ENCODE data around the gene DERA. TPM values are rescaled to one million over a fixed set of nuclear protein-coding genes. Genes with fewer than 3 reads are reported as not detected.
"Not testable (repeated sequence)": the region's sequence is repeated elsewhere in the genome, so short reads cannot be mapped to it uniquely, and the experiment has no call there.

Gene DERA
- total RNA-seq = 10 to 100 TPM in 1 of 3 donors, 1 to 10 TPM in 2; 6.8 to 10.4 (median 7.0) TPM

DNA sequence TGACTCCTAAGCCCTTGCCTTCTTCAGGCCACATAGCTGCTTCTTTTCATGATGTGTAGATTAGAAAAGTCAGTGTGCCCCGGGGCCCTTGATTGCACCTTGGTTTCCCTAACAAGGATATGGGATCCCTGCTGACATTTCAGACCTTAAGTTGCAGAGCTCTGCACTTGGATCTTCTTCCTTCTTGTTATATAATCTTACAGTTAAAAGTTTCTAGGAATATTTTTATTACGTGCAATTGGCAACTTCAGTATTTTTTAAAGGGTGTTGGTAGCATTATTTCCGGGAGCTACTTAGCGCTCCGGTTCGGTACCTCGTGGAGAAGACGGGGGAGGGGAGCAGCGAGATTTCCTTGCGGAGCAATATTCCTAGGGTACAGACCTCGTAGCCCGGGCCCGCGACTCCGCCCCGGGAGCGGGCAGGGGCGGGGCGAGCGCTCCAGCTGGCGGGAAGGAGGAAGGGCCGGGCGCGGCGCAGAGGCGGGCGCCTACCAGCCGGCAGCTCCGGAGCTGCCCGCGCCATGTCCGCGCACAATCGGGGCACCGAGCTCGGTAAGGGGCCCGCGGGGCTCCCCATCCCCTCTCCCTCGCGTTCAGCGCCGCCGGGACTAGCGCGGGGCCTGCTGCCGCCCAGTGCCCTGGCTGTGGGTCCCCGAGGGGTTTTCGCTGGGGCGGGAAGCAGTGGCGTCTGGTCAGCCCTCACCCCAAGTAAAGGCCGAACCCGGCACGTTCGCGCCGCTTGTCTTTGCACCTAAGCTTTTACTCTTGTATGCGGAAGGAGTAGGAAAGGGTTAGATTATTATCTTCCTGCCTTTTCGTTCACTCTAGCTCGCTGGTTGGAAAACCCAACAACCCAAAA is at the start of gene DERA:
TSS of gene DERA (plus strand) at position 469 of the 858 bp plus-strand sequence. CDS start at position 521, 52 bp downstream.
- Mint-ChIP-seq H3K4me1 (ENCODE audit: low read depth) (peaks cover 15% of the 10 kb centered on the region), H3K9me3 (no peaks in the 10 kb centered on the region), H3K27me3 (ENCODE audit: low read depth) (no peaks in the 10 kb centered on the region), H3K4me3 (peak within 1 kb of the TSS; percentile 83), H3K36me3 (ENCODE audit: insufficient read depth) (no peaks in the 10 kb centered on the region)
- ATAC-seq (peak; percentile 96 to 98), DNase-seq (peak; percentile 45)

DNA sequence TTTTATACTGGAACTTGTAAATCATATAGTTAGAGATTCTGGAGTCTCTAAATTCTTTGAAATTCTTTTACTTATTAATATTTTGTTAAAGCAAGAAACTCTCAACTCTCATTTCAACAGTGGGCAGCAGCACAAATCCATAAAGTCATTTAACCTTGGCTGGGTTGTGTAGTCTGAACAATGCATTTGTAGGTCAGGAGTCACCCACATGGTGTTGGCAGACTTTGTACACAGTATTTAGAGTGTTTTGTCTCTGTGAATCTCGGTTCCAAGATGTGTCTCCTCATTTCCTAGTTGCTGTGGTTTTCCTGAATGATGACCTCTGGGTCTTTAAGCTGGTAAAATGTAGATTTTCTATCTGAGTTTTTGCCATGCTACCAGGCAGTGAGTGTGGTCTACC is 49.7 kb upstream of the DERA start:
- Mint-ChIP-seq H3K27me3 (ENCODE audit: low read depth) (peaks cover 20% of the 10 kb centered on the region), H3K36me3 (ENCODE audit: insufficient read depth) (no peaks in the 10 kb centered on the region), H3K4me1 (ENCODE audit: low read depth) (peaks cover 6% of the 10 kb centered on the region), H3K4me3 (no peak overlapping the region), H3K9me3 (no peaks in the 10 kb centered on the region)
- no peak for DNase-seq
- no peak for ATAC-seq

DNA sequence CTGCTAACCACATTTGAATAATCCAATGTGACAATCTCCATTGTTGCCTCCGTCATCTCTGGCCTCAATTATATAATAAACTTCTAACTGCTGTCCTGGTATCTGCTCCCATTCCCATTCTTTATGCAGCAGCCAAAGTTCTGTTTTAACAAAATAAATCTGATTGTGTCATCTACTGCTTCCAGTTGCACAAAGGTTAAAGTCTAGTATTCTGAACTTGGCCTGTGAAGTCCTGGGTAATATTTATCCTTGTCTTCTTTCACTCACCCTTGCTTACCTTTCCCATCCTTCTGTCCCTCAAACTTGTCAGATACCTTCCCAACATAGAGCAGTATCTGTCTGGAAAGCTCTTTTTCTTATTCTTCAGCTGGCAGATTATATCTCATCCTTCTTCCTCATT is 48.3 kb upstream of the DERA start:
- ATAC-seq = no peak
- H3K9me3 Mint-ChIP-seq = peaks cover 3% of the 10 kb centered on the region
- no peaks in the 10 kb centered on the region for H3K36me3 Mint-ChIP-seq (ENCODE audit: insufficient read depth)
- no peak overlapping the region for H3K4me3 Mint-ChIP-seq
- no peak for DNase-seq
- H3K4me1 Mint-ChIP-seq (ENCODE audit: low read depth) = peaks cover 6% of the 10 kb centered on the region
- H3K27me3 Mint-ChIP-seq (ENCODE audit: low read depth) = peaks cover 24% of the 10 kb centered on the region

DNA sequence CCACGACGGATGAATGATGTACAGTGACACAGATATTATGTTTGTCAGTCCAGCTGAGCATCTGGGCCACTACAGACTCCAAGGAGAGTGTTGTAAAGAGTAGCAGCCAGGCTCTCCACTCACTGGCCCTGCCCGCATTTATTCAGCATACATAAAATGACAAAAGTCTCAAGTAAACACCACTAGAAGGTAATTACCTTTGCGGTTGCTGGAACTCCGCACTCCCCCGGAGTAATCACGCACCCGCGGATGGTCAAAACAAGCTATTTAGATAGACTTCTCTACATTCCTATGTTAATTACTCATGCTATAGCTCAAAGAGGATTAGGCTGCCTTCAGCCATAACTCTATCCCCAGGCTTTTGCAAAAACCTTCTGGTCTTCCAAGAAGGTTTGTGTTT is 47.8 kb upstream of the DERA start:
- Mint-ChIP-seq H3K27me3 (ENCODE audit: low read depth) (peaks cover 25% of the 10 kb centered on the region), H3K4me1 (ENCODE audit: low read depth) (peaks cover 6% of the 10 kb centered on the region), H3K36me3 (ENCODE audit: insufficient read depth) (no peaks in the 10 kb centered on the region), H3K4me3 (no peak overlapping the region), H3K9me3 (peaks cover 4% of the 10 kb centered on the region)
- ATAC-seq = no peak
- DNase-seq = no peak

DNA sequence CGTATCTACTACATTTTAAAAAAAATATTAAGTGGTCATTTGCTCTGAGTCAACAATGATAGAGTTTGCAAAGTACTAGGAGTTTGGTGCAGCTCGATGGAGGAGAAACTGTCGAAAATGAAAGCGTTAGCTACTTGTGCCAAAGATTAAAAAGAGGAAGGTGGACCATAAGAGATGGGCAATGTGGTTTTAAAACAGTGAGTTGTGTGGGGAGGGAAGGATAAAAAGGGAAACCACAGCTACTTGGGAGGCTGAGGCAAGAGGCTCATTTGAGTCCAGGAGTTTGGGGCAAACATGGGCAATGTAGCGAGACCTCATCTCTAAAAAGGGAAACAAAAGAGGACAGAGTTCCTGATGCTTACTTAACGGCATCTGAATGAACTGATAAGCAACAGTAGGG is 47.1 kb upstream of the DERA start:
- peak overlapping the region; percentile 7 for H3K4me3 Mint-ChIP-seq
- peaks cover 4% of the 10 kb centered on the region for H3K9me3 Mint-ChIP-seq
- ATAC-seq (no peak), DNase-seq (no peak)
- no peaks in the 10 kb centered on the region for H3K36me3 Mint-ChIP-seq (ENCODE audit: insufficient read depth)
- H3K4me1 Mint-ChIP-seq (ENCODE audit: low read depth) = peaks cover 6% of the 10 kb centered on the region
- peaks cover 22% of the 10 kb centered on the region for H3K27me3 Mint-ChIP-seq (ENCODE audit: low read depth)

DNA sequence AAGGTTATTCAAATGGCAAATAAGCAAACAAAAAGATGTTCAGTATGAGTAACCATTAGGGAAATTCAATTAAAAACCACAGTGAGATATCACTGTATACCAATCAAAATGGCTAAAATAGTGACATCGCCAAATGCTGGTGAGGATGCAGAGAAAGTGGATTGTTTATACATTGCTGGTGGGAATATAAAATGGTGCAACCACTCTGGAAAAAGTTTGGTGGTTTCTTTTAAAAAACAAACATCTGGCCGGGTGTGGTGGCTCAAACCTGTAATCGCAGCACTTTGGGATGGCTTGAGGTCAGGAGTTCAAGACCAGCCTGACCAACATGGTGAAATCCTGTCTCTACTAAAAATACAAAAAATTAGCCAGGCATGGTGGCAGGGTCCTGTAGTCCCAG is 42.9 kb upstream of the DERA start:
- ATAC-seq (no peak), DNase-seq (no peak)
- Mint-ChIP-seq H3K36me3 (ENCODE audit: insufficient read depth) (peaks cover 2% of the 10 kb centered on the region), H3K4me3 (no peak overlapping the region), H3K27me3 (ENCODE audit: low read depth) (peaks cover 11% of the 10 kb centered on the region), H3K4me1 (ENCODE audit: low read depth) (peaks cover 6% of the 10 kb centered on the region), H3K9me3 (peaks cover 13% of the 10 kb centered on the region)

DNA sequence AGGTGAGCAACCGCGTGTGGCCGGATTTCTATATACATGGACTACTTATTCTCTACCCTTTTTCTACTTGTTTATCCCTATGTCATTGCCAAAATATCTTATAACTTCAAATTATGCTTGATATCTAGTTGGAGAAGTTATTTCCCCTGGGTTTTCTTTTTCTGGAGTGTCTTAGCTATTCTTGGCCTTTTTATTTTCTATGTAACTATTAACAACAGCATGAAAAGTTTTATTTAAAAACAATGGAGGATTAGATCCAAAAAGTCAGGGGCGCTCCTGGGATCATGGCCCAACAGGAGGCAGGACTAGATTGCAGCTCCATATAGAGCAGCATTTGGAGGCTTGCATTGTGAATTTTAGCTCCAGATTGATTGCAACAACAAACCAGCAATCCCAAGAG is 37.6 kb upstream of the DERA start:
- ATAC-seq = no peak
- Mint-ChIP-seq H3K9me3 (peaks cover 8% of the 10 kb centered on the region), H3K4me3 (no peak overlapping the region), H3K4me1 (ENCODE audit: low read depth) (peaks cover 3% of the 10 kb centered on the region), H3K36me3 (ENCODE audit: insufficient read depth) (peaks cover 2% of the 10 kb centered on the region), H3K27me3 (ENCODE audit: low read depth) (peaks cover 10% of the 10 kb centered on the region)
- no peak for DNase-seq

DNA sequence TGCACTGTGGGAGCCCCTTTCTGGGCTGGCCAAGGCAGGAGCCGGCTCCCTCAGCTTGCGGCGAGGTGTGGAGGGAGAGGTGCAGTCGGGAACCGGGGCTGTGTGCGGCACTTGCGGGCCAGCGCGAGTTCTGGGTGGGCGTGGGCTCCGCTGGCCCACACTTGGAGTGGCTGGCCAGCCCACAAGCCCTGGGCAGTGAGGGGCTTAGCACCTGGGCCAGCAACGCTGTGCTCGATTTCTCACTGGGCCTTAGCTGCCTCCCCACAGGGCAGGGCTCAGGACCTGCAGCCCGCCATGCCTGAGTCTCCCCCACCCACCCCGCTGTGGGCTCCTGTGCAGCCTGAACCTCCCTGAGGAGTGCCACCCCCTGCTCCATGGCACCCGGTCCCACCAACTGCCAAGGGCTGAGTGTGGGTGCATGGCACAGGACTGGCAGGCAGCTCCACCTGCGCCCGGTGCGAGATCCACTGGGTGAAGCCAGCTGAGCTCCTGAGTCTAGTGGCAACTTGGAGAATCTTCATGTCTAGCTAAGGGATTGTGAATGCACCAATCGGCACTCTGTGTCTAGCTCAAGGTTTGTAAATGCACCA is 36.5 kb upstream of the DERA start:
- H3K4me3 Mint-ChIP-seq, ATAC-seq, H3K9me3 Mint-ChIP-seq: not testable (repeated sequence)

DNA sequence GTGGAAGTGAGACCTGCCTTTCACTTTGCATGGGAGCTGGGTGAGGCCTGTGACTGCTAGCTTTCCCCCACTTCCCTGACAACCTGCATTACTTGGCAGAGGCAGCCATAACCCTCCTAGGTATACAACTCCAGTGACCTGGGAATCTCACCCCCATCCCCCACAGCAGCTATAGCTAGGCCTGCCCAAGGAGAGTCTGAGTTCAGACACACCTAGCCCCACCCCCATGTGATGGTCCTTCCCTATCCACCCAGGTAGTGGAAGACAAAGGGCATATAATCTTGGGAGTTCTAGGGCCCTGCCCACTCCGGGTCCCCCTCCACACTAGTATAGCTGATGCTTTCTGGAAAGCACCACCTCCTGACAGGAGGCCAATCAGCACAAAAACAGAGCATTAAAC is 35.3 kb upstream of the DERA start:
- no peaks in the 10 kb centered on the region for H3K36me3 Mint-ChIP-seq (ENCODE audit: insufficient read depth)
- ATAC-seq (no peak), DNase-seq (no peak)
- peaks cover 5% of the 10 kb centered on the region for H3K4me1 Mint-ChIP-seq (ENCODE audit: low read depth)
- no peak overlapping the region for H3K4me3 Mint-ChIP-seq
- peaks cover 10% of the 10 kb centered on the region for H3K27me3 Mint-ChIP-seq (ENCODE audit: low read depth)
- no peaks in the 10 kb centered on the region for H3K9me3 Mint-ChIP-seq

More for the DNA sequence above, 36.5 kb upstream of the DERA start:
- H3K4me1 Mint-ChIP-seq (ENCODE audit: low read depth); H3K27me3 Mint-ChIP-seq (ENCODE audit: low read depth); H3K36me3 Mint-ChIP-seq (ENCODE audit: insufficient read depth); DNase-seq: not testable (repeated sequence)

DNA sequence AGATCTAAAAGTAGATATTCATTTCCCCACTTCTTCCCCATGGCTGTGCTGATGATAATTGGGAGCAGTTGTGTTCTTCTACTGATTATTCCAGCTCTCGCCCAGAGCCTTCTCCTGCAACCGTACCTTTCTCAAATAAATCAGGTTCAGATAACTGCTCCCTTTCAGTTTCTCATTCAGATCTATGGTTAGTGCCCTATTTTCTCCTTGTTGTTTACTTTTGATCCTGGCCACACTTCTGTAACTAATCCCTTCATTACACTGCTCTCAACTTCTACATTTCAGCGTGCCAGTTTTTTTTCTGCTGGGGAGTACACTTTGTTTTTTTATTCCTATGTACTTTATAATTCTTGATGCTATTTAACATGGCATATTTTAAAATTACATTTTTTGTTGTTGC is 31.7 kb upstream of the DERA start:
- no peak for DNase-seq
- Mint-ChIP-seq H3K4me3 (no peak overlapping the region), H3K4me1 (ENCODE audit: low read depth) (peaks cover 25% of the 10 kb centered on the region), H3K36me3 (ENCODE audit: insufficient read depth) (peaks cover 11% of the 10 kb centered on the region), H3K9me3 (no peaks in the 10 kb centered on the region), H3K27me3 (ENCODE audit: low read depth) (peaks cover 3% of the 10 kb centered on the region)
- ATAC-seq = no peak

DNA sequence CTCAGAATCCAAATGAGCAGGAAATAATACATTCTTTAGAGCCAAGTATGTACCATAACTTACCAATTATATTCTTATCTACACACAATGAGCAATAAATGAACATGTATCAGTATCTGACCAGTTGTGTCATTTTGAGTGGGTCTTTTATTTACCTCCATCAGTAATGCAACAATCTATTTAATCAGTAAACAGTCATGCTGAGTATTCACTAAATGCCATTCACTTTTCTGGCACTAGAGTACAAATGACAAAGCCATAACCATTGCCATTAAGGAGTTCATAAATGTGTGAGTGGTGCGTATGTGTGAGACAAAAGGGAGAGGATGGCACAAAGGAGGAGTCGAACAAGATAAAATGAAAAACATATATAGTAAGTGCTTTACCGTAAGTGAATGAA is 30.4 kb upstream of the DERA start:
- no peaks in the 10 kb centered on the region for H3K9me3 Mint-ChIP-seq
- H3K36me3 Mint-ChIP-seq (ENCODE audit: insufficient read depth) = peaks cover 20% of the 10 kb centered on the region
- peaks cover 31% of the 10 kb centered on the region for H3K4me1 Mint-ChIP-seq (ENCODE audit: low read depth)
- no peaks in the 10 kb centered on the region for H3K27me3 Mint-ChIP-seq (ENCODE audit: low read depth)
- ATAC-seq = no peak
- peak overlapping the region; percentile 26 for H3K4me3 Mint-ChIP-seq
- DNase-seq = no peak

DNA sequence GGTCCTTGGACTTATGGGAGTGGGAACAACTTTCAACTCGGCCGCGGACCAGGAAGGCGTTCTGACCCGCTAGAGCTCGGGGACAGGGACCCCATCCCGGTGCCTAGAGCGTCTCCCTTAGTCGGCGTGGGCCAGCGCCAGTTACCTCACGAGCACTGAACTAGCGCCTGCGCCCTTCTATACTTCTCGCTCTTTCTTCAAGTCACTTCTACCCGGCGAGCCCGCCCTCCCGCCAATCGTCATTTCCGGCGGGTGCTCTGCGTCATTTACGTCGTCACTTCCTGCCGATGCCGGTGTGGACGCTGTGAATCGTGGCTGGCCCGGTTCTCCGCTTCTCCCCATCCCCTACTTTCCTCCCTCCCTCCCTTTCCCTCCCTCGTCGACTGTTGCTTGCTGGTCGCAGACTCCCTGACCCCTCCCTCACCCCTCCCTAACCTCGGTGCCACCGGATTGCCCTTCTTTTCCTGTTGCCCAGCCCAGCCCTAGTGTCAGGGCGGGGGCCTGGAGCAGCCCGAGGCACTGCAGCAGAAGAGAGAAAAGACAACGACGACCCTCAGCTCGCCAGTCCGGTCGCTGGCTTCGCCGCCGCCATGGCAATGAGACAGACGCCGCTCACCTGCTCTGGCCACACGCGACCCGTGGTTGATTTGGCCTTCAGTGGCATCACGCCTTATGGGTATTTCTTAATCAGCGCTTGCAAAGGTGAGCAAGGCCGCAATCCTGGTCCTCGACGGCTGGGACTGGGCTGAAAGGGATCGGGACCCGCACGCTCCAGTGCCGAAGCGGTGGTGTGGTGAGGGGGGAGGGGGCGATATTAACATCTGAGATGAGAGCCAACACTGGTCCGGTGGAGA is 28.8 kb upstream of the DERA start, which contains the start of gene STRAP:
TSS of gene STRAP (plus strand) at position 270 of the 854 bp plus-strand sequence. CDS start at position 591, 321 bp downstream.
- Mint-ChIP-seq H3K27me3 (ENCODE audit: low read depth) (no peaks in the 10 kb centered on the region), H3K9me3 (no peaks in the 10 kb centered on the region), H3K4me1 (ENCODE audit: low read depth) (peaks cover 48% of the 10 kb centered on the region), H3K4me3 (peak within 1 kb of the TSS; percentile 99), H3K36me3 (ENCODE audit: insufficient read depth) (peaks cover 35% of the 10 kb centered on the region)
- DNase-seq = peak; percentile 94
- ATAC-seq = peak; percentile 98

DNA sequence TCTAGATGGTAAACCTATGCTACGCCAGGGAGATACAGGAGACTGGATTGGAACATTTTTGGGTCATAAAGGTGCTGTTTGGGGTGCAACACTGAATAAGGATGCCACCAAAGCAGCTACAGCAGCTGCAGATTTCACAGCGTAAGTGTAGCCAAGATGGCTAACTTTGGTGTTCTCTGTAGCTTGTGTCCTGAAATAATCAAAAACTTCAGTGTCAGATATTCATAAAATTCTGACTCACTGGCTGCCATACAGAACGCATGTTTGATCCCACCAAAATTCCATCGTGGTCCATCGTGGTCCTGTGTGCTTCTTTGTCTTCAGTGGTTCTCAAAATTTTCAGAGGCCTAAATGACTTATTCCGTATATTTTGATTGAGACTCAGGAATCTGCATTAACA is 27.6 kb upstream of the DERA start:
- Mint-ChIP-seq H3K9me3 (no peaks in the 10 kb centered on the region), H3K4me1 (ENCODE audit: low read depth) (peaks cover 59% of the 10 kb centered on the region)
- DNase-seq = no peak

DNA sequence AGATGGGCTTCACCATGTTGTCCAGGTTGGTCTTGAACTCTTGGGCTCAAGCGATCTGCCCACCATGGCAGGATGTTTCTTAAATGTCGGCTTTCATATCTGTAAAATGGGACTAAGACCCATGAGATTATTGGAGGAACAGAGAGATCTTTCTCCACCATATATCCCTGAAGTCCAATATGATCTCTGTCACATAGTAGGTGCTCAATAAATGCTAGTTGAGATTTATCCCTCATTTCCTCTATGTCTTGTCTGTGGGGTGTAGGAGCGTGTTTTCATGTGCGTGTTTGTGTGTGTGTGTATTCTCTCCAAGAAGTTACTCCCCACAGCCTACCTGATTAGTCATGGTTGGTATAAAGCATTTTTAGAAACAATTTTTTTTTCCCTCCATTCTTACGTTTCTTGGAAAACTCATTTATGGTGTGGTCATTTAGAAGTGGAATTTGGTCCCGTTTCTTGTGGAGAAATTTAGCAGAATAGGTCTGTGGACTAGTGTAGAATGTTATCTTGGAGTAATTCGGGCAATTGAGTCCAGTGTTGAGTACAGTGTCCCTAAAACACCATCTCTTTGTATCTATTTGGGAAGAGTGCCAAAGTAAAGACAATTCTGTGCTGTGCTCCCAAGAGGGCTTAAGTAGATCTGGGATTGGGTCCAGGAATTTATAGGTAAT is 24.6 kb upstream of the DERA start:
- no peak overlapping the region for H3K4me3 Mint-ChIP-seq
- peaks cover 49% of the 10 kb centered on the region for H3K36me3 Mint-ChIP-seq (ENCODE audit: insufficient read depth)
- H3K9me3 Mint-ChIP-seq = no peaks in the 10 kb centered on the region
- no peaks in the 10 kb centered on the region for H3K27me3 Mint-ChIP-seq (ENCODE audit: low read depth)
- ATAC-seq = no peak
- DNase-seq = no peak
- H3K4me1 Mint-ChIP-seq (ENCODE audit: low read depth) = peaks cover 62% of the 10 kb centered on the region

More for the DNA sequence above, 27.6 kb upstream of the DERA start:
- Mint-ChIP-seq H3K36me3 (ENCODE audit: insufficient read depth) (peaks cover 38% of the 10 kb centered on the region), H3K4me3 (peak overlapping the region; percentile 99), H3K27me3 (ENCODE audit: low read depth) (no peaks in the 10 kb centered on the region)
- no peak for ATAC-seq

All from activated T-cell treated with anti-CD3 and anti-CD28 coated beads, Interleukin-2, amount 50 U/mL, for 4 hours (primary cell).